Neural crest cell (in vitro differentiated cells): ENCODE data around the gene HIGD2A. TPM values are rescaled to one million over a fixed set of nuclear protein-coding genes. Genes with fewer than 3 reads are reported as not detected.

Source experiments
- DNase-seq: peaks from one replicate; pipeline ENCODE4 v3.0.0; 2021; ENCODE audit warnings: low read depth, mixed read lengths, low spot score
- H3K27ac Mint-ChIP-seq: one replicate; pipeline ENCODE4 v1.8.0; 2021; ENCODE audit warnings: mild to moderate bottlenecking, mixed read lengths; ENCODE audit not compliant: unreplicated experiment
- H3K27me3 Mint-ChIP-seq: 2 replicates; pipeline ENCODE4 v1.8.0; 2021; ENCODE audit warnings: low read depth, mild to moderate bottlenecking, mixed read lengths
- H3K36me3 Mint-ChIP-seq: 2 replicates; pipeline ENCODE4 v1.8.0; 2021; ENCODE audit warnings: low read depth, mild to moderate bottlenecking, mixed read lengths
- H3K4me1 Mint-ChIP-seq: 2 replicates; pipeline ENCODE4 v1.8.0; 2021; ENCODE audit warnings: mixed read lengths
- H3K4me3 Mint-ChIP-seq: one replicate; pipeline ENCODE4 v1.8.0; 2021; ENCODE audit warnings: mild to moderate bottlenecking, mixed read lengths
- H3K9me3 Mint-ChIP-seq: 2 replicates; pipeline ENCODE4 v1.8.0; 2021; ENCODE audit warnings: mixed read lengths
- total RNA-seq: library from RNA; stranded (reverse); gene quantifications from 2 replicates; pipeline ENCODE4 v1.2.1, GENCODE V29; 2021
- TF ChIP-seq, protein P1 (sequence below): fragments of 200-600 bp; sonication (generic); conservative IDR thresholded peaks from 2 replicates; pipeline ENCODE4 v1.5.0; 2021; ENCODE audit warnings: antibody characterized with exemption, mild to moderate bottlenecking

The HIGD2A gene
- total RNA-seq, 1 donor from 2014 or later, result 91.2 TPM

- H3K27ac Mint-ChIP-seq, result no peak overlapping the region
These were observed 9.3 kb downstream of the HIGD2A start for GRCh38 chr5:176397736-176398420.

DNA sequence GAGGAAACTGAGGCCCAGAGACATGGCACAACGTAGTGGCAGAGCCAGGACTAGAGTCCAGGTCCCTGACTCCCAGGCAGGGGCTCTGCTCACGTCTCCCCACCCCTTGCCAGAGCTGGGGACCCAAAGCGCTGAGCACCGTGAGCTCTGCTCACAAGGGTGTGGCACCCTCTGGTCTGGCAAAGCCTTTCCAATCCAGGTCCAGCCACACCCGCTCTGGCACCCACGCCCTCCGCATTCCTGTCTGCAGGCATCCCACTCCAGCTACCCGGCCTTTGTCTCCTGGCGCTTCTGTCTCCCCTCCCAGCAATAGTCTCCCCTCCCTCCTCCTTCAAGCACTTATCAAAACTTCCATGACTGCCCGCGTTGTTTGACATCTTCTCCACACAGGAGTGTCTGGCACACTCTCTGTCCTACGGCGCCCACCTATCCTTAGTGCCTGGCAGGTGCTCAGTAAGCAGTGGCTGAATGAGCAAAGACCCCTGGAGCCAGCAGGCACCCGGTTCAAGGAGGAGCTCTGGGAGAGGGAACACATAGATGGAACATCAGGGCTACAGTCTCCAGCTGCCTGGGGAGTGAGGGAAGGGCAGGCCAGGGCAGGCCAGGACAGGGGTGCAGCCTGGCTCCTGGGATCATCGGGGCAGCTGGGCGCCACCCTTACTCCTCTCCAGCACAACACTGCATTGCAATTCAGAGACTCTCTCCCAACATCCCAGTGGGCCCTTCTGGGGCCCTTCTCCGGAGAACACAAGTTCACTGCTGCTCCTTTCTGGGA is 12.0 kb downstream of the HIGD2A start:
- Mint-ChIP-seq H3K4me3 (no peak overlapping the region), H3K27ac (no peak overlapping the region), H3K9me3 (no peaks in the 10 kb centered on the region), H3K4me1 (no peaks in the 10 kb centered on the region), H3K27me3 (no peaks in the 10 kb centered on the region), H3K36me3 (no peaks in the 10 kb centered on the region)
- TF ChIP-seq, protein P1, sequence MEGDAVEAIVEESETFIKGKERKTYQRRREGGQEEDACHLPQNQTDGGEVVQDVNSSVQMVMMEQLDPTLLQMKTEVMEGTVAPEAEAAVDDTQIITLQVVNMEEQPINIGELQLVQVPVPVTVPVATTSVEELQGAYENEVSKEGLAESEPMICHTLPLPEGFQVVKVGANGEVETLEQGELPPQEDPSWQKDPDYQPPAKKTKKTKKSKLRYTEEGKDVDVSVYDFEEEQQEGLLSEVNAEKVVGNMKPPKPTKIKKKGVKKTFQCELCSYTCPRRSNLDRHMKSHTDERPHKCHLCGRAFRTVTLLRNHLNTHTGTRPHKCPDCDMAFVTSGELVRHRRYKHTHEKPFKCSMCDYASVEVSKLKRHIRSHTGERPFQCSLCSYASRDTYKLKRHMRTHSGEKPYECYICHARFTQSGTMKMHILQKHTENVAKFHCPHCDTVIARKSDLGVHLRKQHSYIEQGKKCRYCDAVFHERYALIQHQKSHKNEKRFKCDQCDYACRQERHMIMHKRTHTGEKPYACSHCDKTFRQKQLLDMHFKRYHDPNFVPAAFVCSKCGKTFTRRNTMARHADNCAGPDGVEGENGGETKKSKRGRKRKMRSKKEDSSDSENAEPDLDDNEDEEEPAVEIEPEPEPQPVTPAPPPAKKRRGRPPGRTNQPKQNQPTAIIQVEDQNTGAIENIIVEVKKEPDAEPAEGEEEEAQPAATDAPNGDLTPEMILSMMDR, result no peak
- DNase-seq, result no peak

More at GRCh38 chr5:176397736-176398420, 9.3 kb downstream of the HIGD2A start:
- H3K9me3 Mint-ChIP-seq, result no peaks in the 10 kb centered on the region
- no peaks in the 10 kb centered on the region for H3K27me3 Mint-ChIP-seq
- no peak for DNase-seq
- no peaks in the 10 kb centered on the region for H3K36me3 Mint-ChIP-seq
- TF ChIP-seq, protein P1, result no peak
- no peak overlapping the region for H3K4me3 Mint-ChIP-seq
- no peaks in the 10 kb centered on the region for H3K4me1 Mint-ChIP-seq

- Mint-ChIP-seq H3K27ac (peak overlapping the region; percentile 7), H3K4me3 (no peak overlapping the region), H3K9me3 (no peaks in the 10 kb centered on the region), H3K36me3 (no peaks in the 10 kb centered on the region), H3K27me3 (no peaks in the 10 kb centered on the region), H3K4me1 (no peaks in the 10 kb centered on the region)
- TF ChIP-seq, protein P1, result no peak
- DNase-seq, result no peak
These were observed 13.0 kb downstream of the HIGD2A start for GRCh38 chr5:176401281-176402205.

DNA sequence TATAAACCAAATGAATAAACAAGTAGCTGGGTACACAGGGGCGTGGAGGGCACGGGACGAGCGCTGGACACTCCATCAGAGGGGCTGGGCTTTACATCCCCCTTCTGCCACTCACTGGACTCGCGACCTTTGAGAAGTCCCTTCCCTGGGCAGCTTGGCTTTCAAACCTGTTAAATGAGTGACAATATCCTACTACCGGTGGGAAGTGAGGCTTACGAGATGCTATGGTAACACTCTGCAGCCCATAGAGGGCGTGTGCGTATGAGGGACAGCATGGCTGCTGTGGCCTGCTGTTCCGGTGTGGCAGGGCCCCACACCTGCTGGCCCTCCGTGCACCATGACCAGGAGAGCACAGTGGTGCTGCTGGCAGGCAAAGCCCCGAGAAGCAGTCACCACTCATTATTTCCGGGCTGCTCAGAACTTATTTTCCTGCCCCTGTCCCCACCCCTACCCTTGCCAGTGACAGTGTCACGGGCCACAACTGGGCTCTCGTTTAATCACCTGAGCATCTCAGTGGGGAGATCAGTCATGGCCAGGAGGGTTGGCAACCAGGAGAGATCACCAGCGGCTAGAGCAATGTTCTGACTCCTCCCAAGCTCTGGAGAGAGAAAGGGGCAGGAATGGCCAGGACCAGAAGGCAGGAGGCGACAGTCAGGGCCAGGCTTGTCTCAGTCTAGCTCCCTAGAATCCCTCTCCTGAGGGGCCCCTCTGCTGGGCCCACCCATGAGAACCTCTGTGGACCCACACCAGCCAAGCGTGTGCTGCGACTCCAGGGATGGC is 17.3 kb downstream of the HIGD2A start:
- Mint-ChIP-seq H3K27me3 (no peaks in the 10 kb centered on the region), H3K36me3 (no peaks in the 10 kb centered on the region), H3K4me1 (no peaks in the 10 kb centered on the region), H3K9me3 (no peaks in the 10 kb centered on the region), H3K4me3 (no peak overlapping the region), H3K27ac (no peak overlapping the region)
- TF ChIP-seq, protein P1, result no peak
- no peak for DNase-seq
